OCI-LY1 (cell line): Measurements from ENCODE around the gene FRMD4A.

Experiments
- CTCF ChIP-seq: fragments of 200-600 bp; sonication (generic), shearing (Covaris generic); IDR thresholded peaks from 2 replicates; pipeline ENCODE4 v1.5.1; 2017; ENCODE audit warnings: mild to moderate bottlenecking, antibody characterized with exemption, low read length, moderate library complexity, mixed read lengths
- EZH2 ChIP-seq: fragments of 200-600 bp; sonication (generic), shearing (Covaris generic); IDR thresholded peaks from 2 replicates; pipeline ENCODE4 v1.8.0; 2017; ENCODE audit warnings: borderline replicate concordance, mixed run types, mild to moderate bottlenecking, antibody characterized with exemption, low read length, moderate library complexity, mixed read lengths

- no peak for TF ChIP-seq CTCF
- no peak for TF ChIP-seq EZH2
Measured at GRCh38 chr10:14318007-14318406, 12.7 kb downstream of the FRMD4A start.
